HT1080 (cell line): ENCODE results near the gene FOXP1. TPM values are rescaled to one million over a fixed set of nuclear protein-coding genes. Genes with fewer than 3 reads are reported as not detected.

Source experiments
- DNase-seq: peaks from one replicate; pipeline ENCODE4 v3.0.0-alpha.2; 2015; ENCODE audit warnings: low read depth
- total RNA-seq: library from RNA; depleted of rRNA; stranded (reverse); fragments of >200 nt; shearing (Covaris generic); gene quantifications from 2 replicates; pipeline ENCODE4 v1.2.3, GENCODE V29; 2014

The FOXP1 gene
- total RNA-seq, 1 experiment from 2014 or later = 65.9 TPM

DNA sequence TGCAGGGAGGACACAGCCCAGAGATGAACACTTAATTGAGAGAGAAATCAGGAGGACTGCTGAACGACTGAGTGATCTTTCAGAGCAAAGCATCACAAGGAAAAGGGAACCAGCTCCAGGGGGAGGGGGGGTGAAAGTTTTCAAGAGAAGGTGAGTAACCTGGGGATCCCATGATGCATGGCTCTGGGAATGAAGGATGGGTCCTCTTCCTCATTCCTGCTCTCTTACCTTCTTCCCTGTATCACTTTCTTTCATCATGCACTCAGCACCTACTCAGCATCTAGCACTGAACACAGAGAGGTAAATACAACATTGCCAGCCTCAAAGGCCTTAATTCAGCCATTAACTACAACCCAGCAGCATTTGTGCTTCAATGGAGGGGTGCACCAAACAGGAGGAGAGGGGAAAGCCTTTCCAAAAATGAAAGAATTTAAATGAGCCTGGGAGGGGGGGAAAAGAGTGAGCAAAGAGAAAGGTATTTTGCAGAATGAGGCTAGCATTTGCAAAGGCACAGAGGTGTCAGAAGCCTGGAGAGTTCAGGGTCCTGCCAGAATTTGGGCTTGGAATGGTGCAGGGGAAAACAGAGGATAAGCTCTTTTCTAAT is 427.4 kb downstream of the FOXP1 start:
- no peak for DNase-seq

DNA sequence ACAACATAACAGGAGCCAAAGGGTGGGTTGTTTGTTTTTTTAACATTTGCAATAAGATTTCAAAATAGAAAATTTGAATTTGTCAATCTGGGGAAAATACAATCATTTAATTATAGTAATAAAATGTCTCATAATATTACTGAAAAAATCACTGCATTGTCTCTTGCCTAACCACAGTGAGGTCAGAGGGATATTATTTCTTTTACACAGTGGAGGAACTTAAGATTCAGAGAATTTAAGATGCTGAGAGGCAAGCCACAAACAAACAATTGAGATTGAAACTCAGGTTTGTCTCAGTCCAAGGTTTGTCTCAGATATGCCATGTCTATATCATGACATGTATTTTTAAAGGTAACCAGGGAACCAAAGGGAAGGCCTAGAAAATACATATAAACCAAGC is 428.7 kb downstream of the FOXP1 start:
- no peak for DNase-seq

DNA sequence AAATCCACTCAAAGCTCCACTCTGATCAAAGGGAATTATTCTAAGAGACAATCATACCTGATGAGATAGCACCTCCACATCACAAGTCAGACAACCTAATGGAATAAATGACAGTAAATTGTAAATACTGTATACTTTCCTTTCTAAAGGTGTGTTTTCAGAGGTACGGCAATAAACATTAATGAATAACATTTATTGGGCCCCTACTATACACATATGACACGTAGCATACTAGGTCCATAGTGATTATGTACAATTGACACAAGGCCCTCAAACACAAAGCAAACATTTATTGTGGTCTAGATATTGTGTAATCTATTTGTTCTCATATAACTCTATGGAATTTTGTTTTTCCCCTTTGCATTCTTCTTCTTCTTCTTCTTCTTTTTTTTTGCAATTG is 429.8 kb downstream of the FOXP1 start:
- no peak for DNase-seq

DNA sequence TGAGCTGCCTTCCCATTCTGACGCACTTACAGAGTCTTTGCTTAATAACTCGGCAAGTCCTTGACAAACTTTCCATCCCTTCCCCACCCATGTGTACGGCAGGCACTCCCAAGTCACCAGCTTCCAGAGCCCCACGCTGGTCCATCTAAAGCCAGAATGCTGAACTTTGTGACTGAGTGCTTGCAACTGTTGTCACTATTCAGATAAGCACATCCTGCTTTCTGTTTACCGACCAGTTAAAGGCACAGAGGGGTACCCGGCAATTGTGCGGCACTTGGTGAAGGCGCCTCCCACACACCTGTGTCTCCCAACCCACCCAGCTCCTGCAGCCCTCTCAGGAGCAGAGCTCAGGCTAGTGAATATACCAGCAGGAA is 430.6 kb downstream of the FOXP1 start:
- DNase-seq = no peak

DNA sequence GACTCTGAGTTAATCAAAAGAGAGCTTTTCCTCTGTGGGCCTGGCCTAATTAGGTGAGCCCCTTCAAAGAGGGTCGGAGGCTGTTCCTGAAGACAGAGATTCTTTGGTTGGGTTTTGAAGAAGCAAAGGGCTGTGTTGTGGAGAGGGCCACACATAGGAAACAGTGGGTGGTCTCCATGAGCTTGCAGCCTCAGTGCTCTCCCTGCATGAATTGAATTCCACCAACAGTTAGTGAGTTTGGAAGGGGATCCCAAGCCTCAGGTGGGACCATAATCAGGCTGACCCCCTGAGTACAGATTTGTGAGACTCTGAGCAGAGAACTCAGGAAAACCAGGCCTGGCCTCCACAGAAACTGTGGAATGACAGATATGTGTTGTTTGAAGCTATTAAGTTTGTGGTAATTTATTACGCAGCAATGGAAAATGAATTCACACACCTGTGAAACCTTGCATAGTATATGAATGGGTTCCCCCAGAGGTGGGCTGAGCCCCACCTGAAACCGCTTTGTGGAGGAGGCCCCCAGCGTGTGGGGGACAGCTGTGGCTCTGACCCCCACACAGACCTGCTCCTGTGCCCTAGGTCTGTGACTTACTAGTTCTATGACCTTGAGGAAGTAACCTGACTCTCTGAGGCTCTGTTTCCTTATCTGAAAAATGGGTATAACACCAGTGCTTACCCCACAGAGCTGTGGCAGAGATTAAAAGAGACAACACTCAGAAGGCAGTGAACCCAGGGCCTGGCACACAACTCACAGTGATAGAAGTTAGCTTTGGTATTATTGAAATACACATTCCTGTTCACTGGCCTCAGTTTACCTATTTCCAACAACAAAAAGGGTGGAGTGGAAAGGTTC is 431.3 kb downstream of the FOXP1 start:
- no peak for DNase-seq

DNA sequence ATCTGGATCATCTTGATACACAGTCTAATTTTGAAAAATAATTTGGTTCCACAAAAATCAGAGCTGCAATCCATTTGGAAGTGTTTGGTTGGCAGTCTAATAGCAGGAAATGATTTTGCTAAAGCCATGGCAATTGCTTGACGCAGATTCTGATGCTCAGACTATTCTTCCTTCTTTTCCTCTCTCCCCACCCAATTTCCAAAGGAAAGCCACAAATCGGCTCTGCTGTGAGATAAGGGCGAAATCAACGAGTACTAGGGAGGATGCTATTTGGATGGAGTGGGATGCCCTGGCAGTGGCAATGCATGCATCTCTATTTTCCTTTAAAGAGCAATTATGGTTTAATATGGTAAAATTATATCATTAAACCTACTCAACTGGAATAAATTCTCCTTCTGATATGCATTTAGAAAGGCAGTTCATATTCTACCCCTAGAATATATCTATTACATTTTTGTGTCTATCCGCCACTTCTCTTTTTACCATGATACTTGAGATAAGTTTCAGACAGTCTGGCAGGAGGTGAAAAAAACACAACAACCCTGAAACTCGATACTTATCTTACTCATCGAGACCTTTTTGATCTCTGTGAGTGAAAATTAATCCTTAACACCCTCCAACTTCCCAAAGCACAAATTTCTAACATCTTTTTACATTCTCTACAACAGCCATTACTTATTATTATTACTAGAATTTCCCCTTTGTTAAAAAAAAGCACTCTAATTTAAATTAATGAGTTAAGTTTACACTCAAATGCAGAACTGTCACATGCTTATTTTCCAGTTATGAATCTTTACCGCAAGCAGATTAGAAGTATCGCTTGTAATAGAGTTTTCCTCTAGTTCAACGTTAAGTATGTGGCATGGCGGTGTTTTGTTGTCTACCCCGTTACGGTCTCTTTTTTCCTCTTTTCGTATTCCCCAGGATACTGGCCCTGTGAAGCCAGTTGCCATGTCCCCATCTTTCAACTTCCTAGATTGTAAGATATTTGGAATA is 433.3 kb downstream of the FOXP1 start:
- no peak for DNase-seq

DNA sequence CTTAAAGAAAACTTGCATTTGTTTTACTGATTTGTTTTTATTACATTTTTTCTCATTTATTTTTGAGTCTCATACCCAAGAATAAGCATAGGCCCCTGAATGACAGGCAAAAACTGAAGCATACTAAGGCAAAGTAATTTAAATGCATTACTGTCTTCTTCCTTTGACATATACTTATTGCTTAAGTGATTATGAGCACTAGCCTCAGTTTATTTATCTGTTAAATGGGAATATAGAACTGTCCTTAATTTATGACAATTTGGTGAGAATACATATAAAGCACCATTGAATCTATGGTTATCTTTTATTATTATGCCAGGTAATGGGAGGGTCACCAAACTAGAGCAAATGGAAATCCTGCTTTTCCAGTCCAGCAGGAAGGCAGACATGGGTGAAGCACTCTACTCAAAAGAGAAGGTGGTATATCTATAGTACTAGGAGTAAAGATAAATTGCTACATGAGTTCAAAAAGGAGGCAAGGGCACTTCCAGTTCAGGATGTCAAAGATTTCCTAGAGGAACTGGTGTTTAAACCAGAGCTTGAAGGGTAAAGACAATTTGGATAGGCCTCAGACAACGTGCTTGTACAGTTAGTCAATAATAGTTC is 435.0 kb downstream of the FOXP1 start:
- DNase-seq = no peak

DNA sequence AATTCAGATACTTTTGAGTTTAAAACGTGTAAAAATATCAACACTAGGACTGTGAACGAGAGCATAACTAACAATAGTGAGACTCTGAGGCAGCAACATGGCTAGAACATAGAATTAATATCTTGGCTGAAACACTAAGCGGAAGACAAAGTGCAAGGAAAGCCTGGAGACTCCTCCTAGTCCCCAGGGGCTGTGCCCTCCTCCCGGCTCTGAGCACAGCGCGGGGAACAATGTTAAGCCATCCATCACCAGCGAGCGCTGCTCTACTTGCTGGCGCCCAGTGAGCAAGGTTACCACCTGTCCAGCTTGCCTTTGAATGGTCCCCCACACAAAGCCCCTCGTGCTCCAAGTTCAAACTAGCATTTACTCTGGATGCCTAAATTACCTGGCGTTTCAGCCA is 436.9 kb downstream of the FOXP1 start:
- DNase-seq = no peak

DNA sequence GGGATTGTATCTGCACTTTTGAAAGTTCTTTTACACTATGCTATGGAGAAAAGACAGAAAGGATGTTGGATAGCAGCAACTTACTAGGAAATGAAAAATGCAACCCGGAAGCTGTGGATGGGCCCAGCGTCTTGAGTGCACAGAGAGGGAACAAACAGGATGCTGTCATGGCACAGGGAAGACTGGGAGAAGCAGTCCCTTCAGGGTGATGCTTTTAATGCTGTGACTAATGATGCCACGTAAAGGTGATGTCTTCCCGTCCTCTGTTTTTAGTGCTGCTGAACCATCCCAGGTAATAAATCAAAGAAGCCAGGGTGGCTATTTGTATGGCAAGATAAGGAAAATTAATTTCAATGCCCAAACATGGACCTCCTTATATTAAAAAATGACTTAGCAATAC is 437.6 kb downstream of the FOXP1 start:
- DNase-seq = no peak

DNA sequence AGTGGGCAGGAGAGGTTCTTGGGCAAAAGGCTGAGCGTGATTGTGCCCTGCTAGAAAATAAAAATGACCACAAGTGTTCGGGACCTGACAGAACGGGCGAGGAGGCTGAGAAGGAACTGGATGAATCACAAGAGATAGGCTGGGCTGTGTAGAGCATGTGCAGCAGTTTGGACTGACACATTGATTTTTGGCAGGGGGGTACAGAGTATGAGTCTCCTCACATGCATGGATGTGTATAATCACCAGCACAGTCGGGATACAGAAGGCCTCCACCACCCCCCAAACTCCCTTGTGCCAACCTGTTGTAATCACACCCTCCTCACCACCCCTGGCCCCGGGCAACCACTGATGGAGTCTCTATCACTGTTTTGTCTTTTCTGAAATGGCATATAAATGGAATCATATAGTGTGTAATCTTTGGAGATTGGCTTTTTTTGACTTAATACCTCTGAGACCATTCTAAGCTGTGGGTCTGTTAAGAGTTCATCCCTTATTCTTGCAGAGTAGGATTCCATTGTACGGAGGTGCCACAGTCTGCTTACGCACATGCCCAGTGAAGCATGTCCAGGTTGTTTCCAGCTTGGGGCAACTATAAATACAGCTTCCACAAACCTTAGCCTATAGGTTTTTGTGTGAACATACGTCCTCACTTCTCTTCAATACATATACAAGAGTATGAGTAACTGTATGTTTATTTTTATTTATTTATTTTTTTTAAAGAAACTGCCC is 438.8 kb downstream of the FOXP1 start:
- peak; percentile 18 for DNase-seq

DNA sequence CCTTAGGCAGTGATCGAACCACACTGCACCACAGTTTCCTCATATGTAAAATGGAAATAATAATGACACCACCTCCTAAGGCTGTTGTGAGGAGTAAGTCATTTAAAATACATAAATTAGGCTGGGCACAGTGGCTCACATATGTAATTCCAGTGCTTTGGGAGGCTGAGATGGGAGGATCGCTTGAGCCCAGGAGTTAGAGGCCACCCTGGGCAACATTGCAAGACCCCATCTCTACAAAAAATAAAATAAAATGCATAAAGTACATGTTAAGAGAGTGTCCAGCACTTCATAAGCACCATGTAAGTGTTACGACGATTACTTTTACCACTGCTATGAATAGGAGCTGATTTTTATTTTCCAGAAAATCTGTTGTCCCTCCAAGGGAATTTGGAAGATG is 440.0 kb downstream of the FOXP1 start:
- DNase-seq = no peak

DNA sequence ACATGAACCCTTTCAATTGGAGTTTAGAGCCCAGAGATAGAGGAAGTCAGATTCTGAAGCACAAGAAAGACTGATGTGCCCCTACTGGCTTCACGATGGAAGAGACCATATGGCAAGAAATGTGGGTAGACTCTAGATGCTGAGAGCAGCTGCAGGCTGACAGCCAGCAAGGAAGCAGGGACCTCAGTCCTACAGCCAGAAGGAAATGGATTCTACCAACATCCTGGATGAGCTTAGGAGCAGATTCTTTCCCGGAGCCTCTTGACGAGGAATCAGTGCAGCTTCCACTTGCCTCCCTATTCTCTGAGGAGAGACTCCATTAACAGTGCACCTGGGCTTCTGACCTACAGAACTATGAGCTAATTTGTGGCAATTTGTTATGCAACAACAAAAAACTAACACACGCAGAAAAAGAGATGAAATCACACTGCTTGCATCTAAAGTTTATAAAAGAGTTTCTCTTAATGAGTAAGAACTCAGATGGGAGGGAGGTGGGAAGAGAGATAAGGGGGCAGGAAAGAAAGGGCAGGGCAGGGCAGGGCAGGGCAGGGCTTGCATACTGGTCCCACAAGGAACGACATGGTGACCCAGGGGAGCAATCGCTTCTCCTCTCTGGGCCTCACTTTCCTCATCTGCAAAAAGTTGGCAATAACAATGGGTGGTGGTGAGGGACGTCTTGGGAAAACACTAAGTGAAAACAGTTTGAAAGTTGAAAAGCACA is 440.9 kb downstream of the FOXP1 start:
- peak; percentile 38 for DNase-seq

DNA sequence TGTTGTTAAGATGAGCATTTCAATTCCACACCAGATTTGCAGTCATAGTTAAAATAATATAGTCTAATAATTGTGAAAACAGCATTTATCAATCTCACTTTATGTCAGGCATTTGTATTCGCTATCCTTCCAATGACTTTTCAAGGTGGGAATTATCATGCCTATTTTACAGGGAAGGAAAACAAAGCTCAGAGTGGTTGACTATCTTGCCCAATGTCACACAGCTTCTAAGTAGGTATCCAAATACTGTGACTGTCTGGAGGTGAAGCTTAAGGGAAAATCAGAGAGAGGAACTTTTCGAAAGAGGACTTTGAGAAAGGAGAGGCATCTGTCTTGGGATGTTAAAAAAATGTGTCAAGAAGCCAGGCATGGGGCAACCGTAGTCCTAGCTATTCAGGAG is 443.1 kb downstream of the FOXP1 start:
- no peak for DNase-seq

DNA sequence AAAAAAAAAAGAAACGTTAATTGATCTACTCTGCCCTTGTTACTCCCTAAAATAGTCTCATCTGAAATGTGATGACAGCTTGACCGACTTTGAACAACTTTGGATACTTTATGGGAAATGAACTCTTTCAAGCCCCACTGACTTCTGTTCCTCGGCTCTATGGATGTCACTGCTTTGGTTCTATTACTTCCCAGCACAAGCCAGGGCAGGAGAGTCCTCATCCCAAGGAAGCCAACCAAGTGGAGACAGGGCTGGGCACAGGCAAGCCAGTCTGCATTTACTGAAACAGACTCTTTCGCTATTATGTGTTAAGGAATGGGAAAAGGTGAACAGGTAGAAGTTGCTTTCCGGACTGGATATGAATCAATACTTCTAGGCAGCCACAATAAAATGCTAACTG is 444.0 kb downstream of the FOXP1 start:
- DNase-seq = no peak

DNA sequence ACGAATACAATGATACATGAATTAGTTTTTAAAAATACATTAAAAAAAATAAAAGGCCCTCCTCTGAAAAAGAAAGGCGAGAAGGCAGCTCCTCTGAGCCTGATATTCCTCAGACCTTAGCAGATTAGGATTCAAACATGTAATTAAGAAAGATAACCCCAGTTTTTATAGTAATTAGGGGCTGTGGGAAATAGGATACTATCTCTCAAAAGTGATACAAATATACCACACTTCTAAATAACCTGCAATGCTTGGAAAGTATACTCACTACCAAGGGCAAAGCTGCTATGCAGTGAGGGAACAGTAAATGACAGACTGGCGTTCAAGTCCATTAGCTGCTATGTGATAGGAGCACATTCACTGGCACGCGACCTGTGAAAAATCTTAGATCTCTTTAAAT is 445.1 kb downstream of the FOXP1 start:
- DNase-seq = no peak

DNA sequence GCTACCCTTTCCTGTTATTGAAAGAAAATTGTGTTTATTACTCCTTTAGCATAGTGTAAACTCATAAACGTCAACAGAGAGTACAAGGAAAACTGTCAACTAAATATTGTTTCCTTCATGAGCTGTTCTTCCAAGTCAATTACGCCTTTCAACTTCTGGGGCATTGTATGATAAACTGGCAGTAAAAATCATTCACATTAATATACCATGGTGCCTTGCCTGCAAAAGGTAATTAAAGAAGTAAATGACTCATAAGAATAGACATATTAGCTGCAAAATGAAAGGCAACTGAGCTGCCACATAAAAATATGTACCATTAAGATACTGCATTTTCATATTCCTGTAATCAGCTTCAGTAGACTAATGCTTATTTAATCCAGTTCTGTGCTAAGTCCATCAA is 447.3 kb downstream of the FOXP1 start:
- DNase-seq = no peak

DNA sequence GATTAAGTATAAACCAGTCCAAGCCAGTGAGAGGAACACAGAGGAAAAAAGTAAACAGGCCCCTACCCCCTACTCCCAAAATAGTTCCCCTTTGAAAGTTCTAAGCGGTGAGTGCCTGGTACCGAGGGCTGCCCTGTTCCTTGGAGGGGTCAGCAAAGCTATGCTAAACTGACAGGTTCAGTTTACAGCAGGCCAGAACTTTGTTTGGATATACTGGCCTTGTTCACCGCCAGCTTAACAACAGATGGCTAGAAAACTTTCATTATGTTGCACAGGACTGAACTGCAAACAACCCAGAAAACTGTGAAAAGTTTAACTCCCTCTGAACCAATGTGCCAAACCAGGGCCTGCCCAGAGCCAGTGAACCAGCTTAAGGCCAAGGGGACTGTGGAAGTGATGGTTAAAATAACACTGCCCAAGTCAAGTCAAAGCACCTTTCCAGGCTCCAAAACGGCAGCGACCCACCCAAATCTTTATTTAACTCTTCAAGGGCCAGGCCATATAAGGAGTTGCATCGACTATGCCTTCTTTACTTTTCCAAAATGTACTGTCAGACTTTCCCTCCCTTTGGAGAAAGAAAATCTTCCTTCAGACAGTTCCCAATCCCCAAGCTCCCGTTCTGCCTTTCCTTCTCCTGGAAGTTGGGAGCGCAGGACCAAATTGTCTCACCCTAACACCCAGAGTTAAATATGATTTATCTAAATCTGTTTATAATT is 448.0 kb downstream of the FOXP1 start:
- DNase-seq = no peak

DNA sequence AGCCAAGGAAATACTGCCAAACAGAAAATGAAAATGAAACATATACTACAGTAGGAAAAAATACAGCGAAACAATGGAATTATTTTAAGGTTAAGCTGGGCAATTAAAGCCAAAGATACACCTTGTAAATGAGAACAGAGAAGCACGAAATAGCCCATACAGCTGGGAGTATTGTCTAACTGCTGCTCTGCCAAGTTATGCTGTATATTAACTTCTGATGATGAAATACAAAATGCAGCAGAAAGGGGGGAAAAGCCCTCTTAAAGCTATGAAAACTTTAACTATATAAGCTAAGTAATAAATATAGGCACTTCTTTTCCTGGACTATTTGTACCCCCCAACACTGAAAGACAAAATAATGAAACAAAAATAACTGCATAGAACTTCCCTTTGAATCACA is 449.0 kb downstream of the FOXP1 start:
- no peak for DNase-seq

DNA sequence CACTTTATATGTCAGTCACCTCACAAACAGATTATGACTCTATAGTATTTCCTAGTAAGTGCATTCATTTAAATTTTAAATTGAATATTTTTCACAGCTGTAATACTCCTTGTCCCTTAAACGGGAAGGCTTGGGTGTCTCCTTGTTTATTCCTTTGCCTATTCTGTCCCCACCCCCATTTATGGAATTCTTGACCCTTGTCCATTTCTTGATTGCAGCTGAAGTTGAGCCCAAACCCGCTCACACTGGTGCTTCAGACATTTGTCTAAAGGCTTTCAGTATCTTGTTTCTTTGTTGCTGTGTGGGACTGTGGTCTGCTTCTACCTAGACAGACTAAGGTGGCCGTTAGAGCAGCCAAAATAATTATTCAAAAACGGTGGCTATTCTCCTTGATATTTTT is 449.7 kb downstream of the FOXP1 start:
- DNase-seq = no peak
